ENCODE data around the gene TARP.

TARP gene

DNA sequence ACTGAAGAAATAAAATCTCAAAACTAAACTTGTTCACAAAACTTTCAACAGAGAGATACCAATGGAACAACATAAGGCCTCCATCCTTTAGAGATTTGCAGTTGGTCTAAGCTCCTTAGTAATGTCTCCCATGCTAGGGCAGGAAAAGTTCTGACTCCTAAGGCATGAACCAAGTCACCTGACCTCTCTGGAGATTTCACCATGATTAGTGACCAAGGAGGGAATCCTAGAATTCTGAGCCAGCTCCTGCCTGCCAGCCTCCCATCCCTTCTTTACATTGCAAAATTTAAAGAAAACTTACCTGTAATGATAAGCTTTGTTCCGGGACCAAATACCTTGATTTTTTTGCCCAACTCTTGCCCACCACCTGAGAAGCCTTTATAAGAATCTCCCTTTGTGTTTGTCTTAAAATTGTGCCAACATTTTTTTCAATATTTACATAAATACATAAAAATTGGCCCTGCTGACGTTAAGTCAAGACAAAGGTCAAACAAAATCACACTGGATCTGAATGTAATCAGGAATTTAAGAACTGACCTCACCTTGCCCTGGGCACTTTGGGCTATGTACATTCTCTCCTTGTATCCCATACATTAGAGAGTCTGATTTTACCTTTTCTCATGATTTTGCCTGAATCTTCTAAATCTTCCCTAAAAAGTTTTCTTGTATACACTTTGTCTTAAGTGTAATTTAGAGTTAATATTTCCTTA lies at the start of gene TARP:
Gene TARP, minus strand, starts transcription at position 351 of the 710 bp plus-strand sequence.
- no peak for DNase-seq (ENCODE audit: low read depth in 3 of 3, low spot score in 2 of 3)

DNA sequence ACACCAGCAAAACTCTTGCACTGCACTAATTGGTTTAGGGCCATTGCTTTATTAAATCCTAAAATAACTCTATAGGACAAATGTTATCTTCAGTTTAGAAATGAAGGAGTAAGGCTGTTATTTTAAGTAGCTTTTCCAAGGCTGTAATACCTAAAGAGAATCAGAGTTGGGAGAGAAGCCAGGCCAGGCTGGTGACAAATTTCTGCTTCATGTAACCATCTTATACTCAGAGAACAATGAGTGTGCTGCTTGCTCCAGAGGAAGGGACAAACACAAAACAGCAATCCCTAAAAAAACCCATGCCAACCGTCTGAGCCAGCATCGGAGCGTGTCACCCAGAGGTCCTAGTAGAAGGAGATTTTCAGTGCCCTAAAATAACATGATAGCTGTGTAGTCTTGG lies 49.7 kb upstream of the TARP start:
- DNase-seq (ENCODE audit: low read depth in 3 of 3, low spot score in 2 of 3) = no peak

DNA sequence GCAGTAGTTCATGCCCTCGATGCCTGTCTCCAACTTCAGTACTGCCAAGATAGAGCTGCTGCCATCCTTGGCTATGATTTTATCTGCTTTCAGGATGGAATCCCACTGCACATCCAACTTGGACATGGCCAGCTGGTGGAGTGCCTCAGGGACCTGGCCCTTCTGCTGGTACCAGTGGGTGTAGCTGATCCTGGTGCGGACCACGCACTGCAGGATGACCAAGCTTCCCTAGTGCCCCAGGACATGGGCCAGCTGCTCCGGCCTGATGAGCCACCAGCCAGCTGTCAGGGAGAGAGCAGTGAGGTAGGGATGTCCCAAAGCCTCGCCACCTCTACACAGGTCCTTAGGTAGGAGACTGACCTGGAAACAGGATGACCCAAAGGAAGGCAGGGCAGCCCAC lies 49.0 kb upstream of the TARP start:
- DNase-seq (ENCODE audit: low read depth in 3 of 3, low spot score in 2 of 3) = no peak

DNA sequence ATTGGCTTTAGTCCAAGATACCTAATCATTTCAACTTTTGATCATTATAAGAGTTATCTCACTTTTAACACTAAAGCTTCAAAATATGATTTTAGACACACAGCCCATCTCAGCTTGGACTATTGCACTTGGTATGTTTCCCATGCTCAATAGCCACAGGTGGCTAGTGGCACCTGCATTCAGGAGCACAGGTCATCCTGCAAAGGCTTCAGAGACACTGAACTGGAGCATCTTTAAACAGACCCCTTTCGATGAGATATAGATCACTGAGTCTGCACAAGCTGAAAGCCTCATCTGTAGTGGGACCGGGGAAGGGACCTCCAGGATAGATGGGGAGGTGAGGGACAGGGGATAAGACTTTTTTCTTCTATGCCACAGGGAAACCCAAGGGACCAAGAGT lies 48.5 kb upstream of the TARP start:
- no peak for DNase-seq (ENCODE audit: low read depth in 3 of 3, low spot score in 2 of 3)

- no peak for DNase-seq (ENCODE audit: low read depth in 3 of 3, low spot score in 2 of 3)
Observed at GRCh38 chr7:38321515-38321944, 48.1 kb upstream of the TARP start.

- DNase-seq (ENCODE audit: low read depth in 3 of 3, low spot score in 2 of 3) = no peak
Observed at GRCh38 chr7:38321050-38321449, 47.6 kb upstream of the TARP start.

GRCh38 chr7:38319873-38320272 lies 46.4 kb upstream of the TARP start:
- no peak for DNase-seq (ENCODE audit: low read depth in 3 of 3, low spot score in 2 of 3)

- no peak for DNase-seq (ENCODE audit: low read depth in 3 of 3, low spot score in 2 of 3)
Observed at GRCh38 chr7:38318803-38319416, 45.5 kb upstream of the TARP start.

DNA sequence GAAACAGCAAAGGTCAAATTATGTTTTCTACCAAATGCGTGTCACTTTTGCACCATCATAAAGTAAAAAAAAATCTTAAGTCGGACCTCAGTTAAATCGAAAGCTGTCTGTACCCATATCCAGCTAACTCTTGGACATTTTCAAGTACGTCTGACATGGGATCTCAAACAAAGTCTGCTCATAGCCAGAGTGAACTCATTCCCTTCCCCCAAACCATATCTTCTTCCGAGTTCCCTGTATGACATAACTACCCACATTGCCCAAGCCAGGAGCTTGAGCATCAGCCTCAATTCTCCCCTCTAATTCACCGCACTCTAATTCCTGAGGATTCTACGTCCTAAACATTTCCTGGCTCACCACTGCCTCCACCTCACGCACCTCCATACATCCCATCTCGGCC lies 44.8 kb upstream of the TARP start:
- no peak for DNase-seq (ENCODE audit: low read depth in 3 of 3, low spot score in 2 of 3)

- no peak for DNase-seq (ENCODE audit: low read depth in 3 of 3, low spot score in 2 of 3)
Observed at GRCh38 chr7:38317515-38317914, 44.1 kb upstream of the TARP start.

DNA sequence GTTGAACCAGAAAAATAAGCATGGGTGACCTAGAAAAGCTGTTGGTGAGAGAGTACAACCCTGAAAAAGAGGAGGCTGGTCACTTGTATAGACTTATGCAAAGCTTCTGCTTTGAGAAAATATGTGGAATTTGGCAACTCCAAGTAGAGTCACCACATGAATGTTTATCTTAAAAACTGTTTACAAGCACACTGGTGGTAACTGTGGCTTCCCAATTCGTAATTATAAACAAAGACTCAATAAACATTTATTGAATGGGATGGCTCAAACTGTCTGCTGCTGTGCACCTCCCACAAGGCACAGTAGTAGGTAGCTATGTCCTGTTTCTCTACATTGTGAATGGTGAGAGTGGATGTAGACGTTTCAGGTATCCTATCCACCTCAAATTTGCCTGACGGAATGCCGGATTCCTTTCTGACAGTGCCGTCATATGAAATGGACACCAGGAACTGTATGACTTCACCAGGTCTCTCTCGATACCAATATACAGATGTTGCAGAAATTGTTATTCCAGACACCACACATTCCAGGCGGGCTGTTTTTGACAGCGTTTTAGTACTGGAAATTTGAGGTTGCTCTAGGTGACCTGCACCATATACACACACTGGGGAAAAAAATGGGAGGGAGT lies 43.4 kb upstream of the TARP start:
- no peak for DNase-seq (ENCODE audit: low read depth in 3 of 3, low spot score in 2 of 3)

GRCh38 chr7:38315410-38315809 lies 42.0 kb upstream of the TARP start:
- DNase-seq (ENCODE audit: low read depth in 3 of 3, low spot score in 2 of 3) = no peak

- no peak for DNase-seq (ENCODE audit: low read depth in 3 of 3, low spot score in 2 of 3)
Observed at GRCh38 chr7:38312821-38313220, 39.4 kb upstream of the TARP start.

DNA sequence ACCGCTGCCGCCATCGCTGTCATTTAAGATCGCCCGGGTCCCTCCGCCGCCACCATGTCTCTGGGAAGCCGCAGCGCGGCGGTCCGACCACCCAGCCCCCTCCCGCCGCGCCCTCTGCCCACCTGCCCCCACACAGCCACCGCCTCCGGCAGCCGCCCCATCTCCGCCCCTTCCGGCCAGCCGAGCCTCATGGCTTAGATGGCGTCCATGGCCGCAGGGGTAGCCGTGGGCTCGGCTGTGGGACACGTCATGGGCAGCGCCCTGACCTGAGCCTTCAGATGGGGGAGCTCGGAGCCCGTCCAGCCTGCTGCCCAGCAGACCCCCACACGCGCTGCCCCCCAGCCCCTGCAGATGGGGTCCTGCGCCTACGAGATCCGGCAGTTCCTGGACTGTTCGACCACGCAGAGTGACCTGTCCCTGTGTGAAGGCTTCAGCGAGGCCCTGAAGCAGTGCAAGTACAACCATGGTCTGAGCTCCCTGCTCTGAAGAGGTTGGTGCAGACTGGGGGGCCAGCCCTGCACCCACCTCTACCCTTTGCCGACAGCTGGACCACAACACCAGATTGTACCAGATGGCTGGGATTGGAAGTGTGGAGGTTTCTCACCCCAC lies 38.0 kb upstream of the TARP start:
- DNase-seq (ENCODE audit: low read depth in 3 of 3, low spot score in 2 of 3) = no peak

DNA sequence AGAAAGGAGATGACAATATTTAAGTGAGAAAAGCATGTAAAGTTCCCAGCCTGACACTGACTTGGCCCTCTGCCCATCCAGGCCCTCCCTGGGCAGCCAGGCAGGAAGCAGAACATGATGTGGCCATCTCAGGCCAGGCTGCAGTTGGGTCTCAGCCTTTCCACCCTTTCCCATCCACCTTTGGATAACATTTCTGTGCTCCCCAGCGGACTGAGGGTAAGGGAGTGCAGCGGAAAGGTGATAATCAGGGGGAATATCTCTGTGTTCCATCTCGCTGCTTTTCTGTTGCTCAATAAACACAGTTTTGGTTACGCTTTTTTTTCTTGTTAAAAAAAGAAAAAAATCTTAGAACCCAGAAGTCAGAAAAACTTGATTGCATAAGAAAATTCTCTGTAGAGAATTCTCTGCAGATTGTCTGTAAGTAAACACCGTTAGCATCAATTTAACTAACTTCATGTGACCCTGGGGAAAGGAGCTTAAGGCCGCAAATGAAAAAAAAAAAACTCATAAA lies 37.2 kb upstream of the TARP start:
- DNase-seq (ENCODE audit: low read depth in 3 of 3, low spot score in 2 of 3) = no peak

GRCh38 chr7:38309555-38309954 lies 36.1 kb upstream of the TARP start:
- DNase-seq (ENCODE audit: low read depth in 3 of 3, low spot score in 2 of 3) = no peak

DNA sequence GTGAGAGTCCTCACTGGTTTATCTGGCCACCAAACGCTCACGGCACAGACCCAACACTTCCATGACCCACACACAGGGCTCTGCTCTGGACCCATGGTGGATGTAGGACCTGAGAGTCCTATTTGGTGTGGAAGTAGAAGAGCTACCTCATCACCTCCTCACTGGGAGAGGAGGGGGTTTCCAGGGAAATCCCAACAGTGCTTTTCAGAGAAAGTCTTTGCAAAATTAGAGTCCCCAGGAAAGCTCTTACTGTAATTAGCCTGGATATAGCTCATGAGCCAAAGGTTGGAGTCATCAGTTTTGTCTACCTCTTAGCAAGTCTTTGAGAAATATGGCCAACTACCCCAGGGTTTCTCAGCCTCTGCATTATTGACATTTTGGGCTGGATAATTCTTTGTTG lies 34.7 kb upstream of the TARP start:
- no peak for DNase-seq (ENCODE audit: low read depth in 3 of 3, low spot score in 2 of 3)

GRCh38 chr7:38307640-38308039 lies 34.2 kb upstream of the TARP start:
- DNase-seq (ENCODE audit: low read depth in 3 of 3, low spot score in 2 of 3) = no peak

DNA sequence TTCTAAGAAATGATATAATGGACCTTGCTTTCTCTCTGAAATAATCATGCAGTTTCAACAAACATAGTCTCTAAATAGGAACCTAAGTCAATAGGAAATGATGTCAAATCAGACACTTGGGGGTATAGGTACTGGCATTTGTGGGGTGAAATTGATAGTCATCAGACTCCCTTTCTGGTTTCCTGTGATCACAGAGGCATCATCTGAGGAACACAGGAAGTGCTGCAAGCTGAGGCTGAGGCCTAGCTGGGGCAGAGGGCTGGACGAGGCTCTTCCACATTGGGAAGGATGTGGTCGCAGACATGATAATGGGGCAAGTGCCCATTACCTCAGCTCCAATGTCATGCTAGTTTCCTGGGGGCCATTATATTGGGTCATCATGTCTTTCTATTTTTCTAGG lies 33.5 kb upstream of the TARP start:
- no peak for DNase-seq (ENCODE audit: low read depth in 3 of 3, low spot score in 2 of 3)

DNA sequence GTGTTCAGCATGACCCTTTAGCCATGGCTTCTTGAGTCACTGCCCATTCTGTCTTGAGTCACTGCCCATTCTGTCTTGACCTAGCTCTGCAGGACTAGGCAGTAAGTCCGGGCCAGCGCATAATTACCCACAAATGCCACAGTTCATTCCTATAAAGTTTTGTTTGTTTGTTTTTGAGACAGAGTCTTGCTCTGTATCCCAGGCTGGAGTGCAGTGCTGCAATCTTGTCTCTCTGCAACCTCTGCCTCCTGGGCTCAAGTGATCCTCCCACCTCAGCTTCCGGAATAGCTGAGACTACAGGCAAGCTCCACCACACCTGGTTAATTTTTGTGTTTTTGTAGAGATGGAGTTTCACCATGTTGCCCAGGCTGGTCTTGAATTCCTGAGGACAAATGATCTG lies 32.7 kb upstream of the TARP start:
- DNase-seq (ENCODE audit: low read depth in 3 of 3, low spot score in 2 of 3) = no peak

DNA sequence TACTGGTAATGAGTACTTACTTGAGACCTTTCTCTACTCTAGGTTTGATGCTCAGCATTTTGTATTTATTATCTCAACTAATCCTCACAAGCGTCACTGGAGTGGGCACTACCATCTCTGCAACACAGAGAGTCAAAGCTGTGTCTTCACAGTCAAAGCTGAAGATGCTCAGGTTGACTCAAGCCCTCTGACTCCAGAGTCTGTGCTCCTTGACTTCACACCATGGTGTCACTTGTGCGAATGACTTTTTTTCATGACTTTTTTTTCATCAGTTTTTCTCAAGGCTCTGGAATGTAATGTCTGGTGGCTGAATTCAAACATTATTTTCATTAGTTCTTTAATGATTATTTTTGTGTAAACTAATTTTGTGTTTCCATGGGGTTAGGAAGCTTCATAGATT lies 30.4 kb upstream of the TARP start:
- no peak for DNase-seq (ENCODE audit: low read depth in 3 of 3, low spot score in 2 of 3)

- no peak for DNase-seq (ENCODE audit: low read depth in 3 of 3, low spot score in 2 of 3)
Observed at GRCh38 chr7:38300175-38300574, 26.7 kb upstream of the TARP start.

Data from right renal cortex interstitium (tissue), 3 donors.